ENCODE results near the gene SERTAD2.

The SERTAD2 gene

GRCh38 chr2:64601034-64601754, 52.5 kb downstream of the SERTAD2 start:
- H3K4me1 ChIP-seq (ENCODE audit: low read length): peaks cover 11% of the 10 kb centered on the region
- no peaks in the 10 kb centered on the region for H4K20me1 ChIP-seq (ENCODE audit: insufficient read depth, low read length)
- H3K9me3 ChIP-seq (ENCODE audit: insufficient read depth, low read length): no peaks in the 10 kb centered on the region
- no peak overlapping the region for H3K4me3 ChIP-seq (ENCODE audit: low read length)
- H2AFZ ChIP-seq (ENCODE audit: low read depth, low read length): no peak overlapping the region
- H3K36me3 ChIP-seq (replicated peaks; ENCODE audit: low read depth, low read length): no peaks in the 10 kb centered on the region
- H3K9ac ChIP-seq (ENCODE audit: low read length): no peak overlapping the region
- TF ChIP-seq EZH2phosphoT487 (IDR thresholded peaks at IDR 0.05; ENCODE audit: low read depth) (no peak), CTCF (IDR thresholded peaks at IDR 0.05; ENCODE audit: low read depth, low read length) (no peak)
- no peak overlapping the region for H3K4me2 ChIP-seq (ENCODE audit: low read length)
- no peak overlapping the region for H3K27ac ChIP-seq (ENCODE audit: low read length)
- no peaks in the 10 kb centered on the region for H3K79me2 ChIP-seq (ENCODE audit: low read length)
- no peaks in the 10 kb centered on the region for H3K27me3 ChIP-seq (ENCODE audit: low read depth, low read length)

GRCh38 chr2:64599469-64599868, 54.2 kb downstream of the SERTAD2 start:
- Histone ChIP-seq H2AFZ (ENCODE audit: low read depth, low read length) (no peak overlapping the region), H3K27ac (ENCODE audit: low read length) (no peak overlapping the region), H3K4me1 (ENCODE audit: low read length) (peaks cover 8% of the 10 kb centered on the region; the same call in 1 of the 2 replicates), H3K9me3 (ENCODE audit: insufficient read depth, low read length) (no peaks in the 10 kb centered on the region), H3K79me2 (ENCODE audit: low read length) (no peaks in the 10 kb centered on the region), H3K4me2 (ENCODE audit: low read length) (no peak overlapping the region), H4K20me1 (ENCODE audit: insufficient read depth, low read length) (no peaks in the 10 kb centered on the region), H3K36me3 (replicated peaks; ENCODE audit: low read depth, low read length) (peaks cover 3% of the 10 kb centered on the region), H3K27me3 (ENCODE audit: low read depth, low read length) (no peaks in the 10 kb centered on the region), H3K9ac (ENCODE audit: low read length) (no peak overlapping the region), H3K4me3 (ENCODE audit: low read length) (no peak overlapping the region)
- no peak for TF ChIP-seq CTCF (IDR thresholded peaks at IDR 0.05; ENCODE audit: low read depth, low read length)
- no peak for TF ChIP-seq EZH2phosphoT487 (IDR thresholded peaks at IDR 0.05; ENCODE audit: low read depth)

GRCh38 chr2:64598226-64598625, 55.5 kb downstream of the SERTAD2 start:
- H3K36me3 ChIP-seq (replicated peaks; ENCODE audit: low read depth, low read length): peaks cover 10% of the 10 kb centered on the region
- H4K20me1 ChIP-seq (ENCODE audit: insufficient read depth, low read length): no peaks in the 10 kb centered on the region
- no peak overlapping the region for H3K27ac ChIP-seq (ENCODE audit: low read length)
- no peak overlapping the region for H2AFZ ChIP-seq (ENCODE audit: low read depth, low read length)
- H3K4me1 ChIP-seq (ENCODE audit: low read length): peaks cover 15% of the 10 kb centered on the region; the same call in 1 of the 2 replicates
- H3K79me2 ChIP-seq (ENCODE audit: low read length): no peaks in the 10 kb centered on the region
- no peak overlapping the region for H3K4me3 ChIP-seq (ENCODE audit: low read length)
- H3K9ac ChIP-seq (ENCODE audit: low read length): no peak overlapping the region
- H3K4me2 ChIP-seq (ENCODE audit: low read length): no peak overlapping the region
- TF ChIP-seq EZH2phosphoT487 (IDR thresholded peaks at IDR 0.05; ENCODE audit: low read depth) (no peak), CTCF (IDR thresholded peaks at IDR 0.05; ENCODE audit: low read depth, low read length) (no peak)
- no peaks in the 10 kb centered on the region for H3K9me3 ChIP-seq (ENCODE audit: insufficient read depth, low read length)
- no peaks in the 10 kb centered on the region for H3K27me3 ChIP-seq (ENCODE audit: low read depth, low read length)

- Histone ChIP-seq H3K9ac (ENCODE audit: low read length) (no peak overlapping the region), H2AFZ (ENCODE audit: low read depth, low read length) (no peak overlapping the region), H3K4me3 (ENCODE audit: low read length) (no peak overlapping the region), H3K4me1 (ENCODE audit: low read length) (peaks cover 13% of the 10 kb centered on the region; the same call in 1 of the 2 replicates), H3K4me2 (ENCODE audit: low read length) (no peak overlapping the region), H3K27ac (ENCODE audit: low read length) (no peak overlapping the region), H4K20me1 (ENCODE audit: insufficient read depth, low read length) (no peaks in the 10 kb centered on the region), H3K36me3 (replicated peaks; ENCODE audit: low read depth, low read length) (peaks cover 26% of the 10 kb centered on the region), H3K9me3 (ENCODE audit: insufficient read depth, low read length) (no peaks in the 10 kb centered on the region), H3K27me3 (ENCODE audit: low read depth, low read length) (no peaks in the 10 kb centered on the region), H3K79me2 (ENCODE audit: low read length) (no peaks in the 10 kb centered on the region)
- TF ChIP-seq EZH2phosphoT487 (IDR thresholded peaks at IDR 0.05; ENCODE audit: low read depth) (no peak), CTCF (IDR thresholded peaks at IDR 0.05; ENCODE audit: low read depth, low read length) (peak; percentile 18)
These were observed 58.1 kb downstream of the SERTAD2 start for GRCh38 chr2:64595397-64596176.

All from OCI-LY3 (cell line).